GM23248 (cell line): ENCODE data around the gene FAM221B. TPM values are rescaled to one million over a fixed set of nuclear protein-coding genes. Genes with fewer than 3 reads are reported as not detected.

Source experiments
- DNase-seq: peaks from one replicate; pipeline ENCODE4 v3.0.0-alpha.2; 2015
- H2AFZ ChIP-seq: fragments of 200-600 bp; sonication (generic); 2 replicates; pipeline ENCODE4 v1.6.1; 2016; ENCODE audit warnings: antibody characterized with exemption
- H3F3A ChIP-seq: fragments of 200-600 bp; sonication (generic); 2 replicates; pipeline ENCODE4 v1.6.1; 2016; ENCODE audit warnings: mild to moderate bottlenecking, antibody characterized with exemption, mixed run types; ENCODE audit not compliant: insufficient read depth
- H3K27ac ChIP-seq: fragments of 200-600 bp; sonication (generic); 2 replicates; pipeline ENCODE4 v1.5.1; 2016; ENCODE audit warnings: mild to moderate bottlenecking
- H3K27me3 ChIP-seq: fragments of 200-600 bp; sonication (generic); replicated peaks from 2 replicates; pipeline ENCODE4 v1.6.1; 2016; ENCODE audit warnings: mild to moderate bottlenecking; ENCODE audit not compliant: insufficient read depth
- H3K36me3 ChIP-seq: fragments of 200-600 bp; sonication (generic); 2 replicates; pipeline ENCODE4 v1.6.1; 2016; ENCODE audit warnings: low read depth, mild to moderate bottlenecking
- H3K4me1 ChIP-seq: fragments of 200-600 bp; sonication (generic); 2 replicates; pipeline ENCODE4 v1.6.1; 2016; ENCODE audit warnings: mild to moderate bottlenecking; ENCODE audit not compliant: insufficient read depth
- H3K4me2 ChIP-seq: fragments of 200-600 bp; sonication (generic); one replicate; pipeline ENCODE4 v1.6.1; 2016; ENCODE audit warnings: mild to moderate bottlenecking; ENCODE audit not compliant: unreplicated experiment
- H3K4me3 ChIP-seq: fragments of 200-600 bp; sonication (generic); 2 replicates; pipeline ENCODE4 v1.5.1; 2016; ENCODE audit warnings: mild to moderate bottlenecking
- H3K79me2 ChIP-seq: fragments of 200-600 bp; sonication (generic); 2 replicates; pipeline ENCODE4 v1.6.1; 2016; ENCODE audit warnings: mild to moderate bottlenecking; ENCODE audit not compliant: insufficient read depth
- H3K9ac ChIP-seq: fragments of 200-600 bp; sonication (generic); 2 replicates; pipeline ENCODE4 v1.6.1; 2016; ENCODE audit warnings: mild to moderate bottlenecking
- H3K9me2 ChIP-seq: fragments of 200-600 bp; sonication (generic); 2 replicates; pipeline ENCODE4 v1.6.1; 2016; ENCODE audit warnings: mixed run types, mild to moderate bottlenecking, moderate library complexity; ENCODE audit not compliant: insufficient read depth
- H3K9me3 ChIP-seq: fragments of 200-600 bp; sonication (generic); one replicate; pipeline ENCODE4 v1.6.1; 2017; ENCODE audit warnings: low read depth
- H4K20me1 ChIP-seq: fragments of 200-600 bp; sonication (generic); 2 replicates; pipeline ENCODE4 v1.6.0; 2016; ENCODE audit not compliant: insufficient read depth
- EZH2 ChIP-seq: fragments of 200-600 bp; sonication (generic); IDR thresholded peaks from 2 replicates; pipeline ENCODE4 v1.6.1; 2018; ENCODE audit warnings: antibody characterized with exemption, mild to moderate bottlenecking; ENCODE audit not compliant: insufficient read depth, poor library complexity, severe bottlenecking
- EZH2phosphoT487 ChIP-seq: fragments of 200-600 bp; sonication (generic); IDR thresholded peaks from 2 replicates; pipeline ENCODE4 v1.6.1; 2018; ENCODE audit warnings: antibody characterized with exemption, moderate library complexity, mild to moderate bottlenecking, low read depth; ENCODE audit not compliant: insufficient read depth
- WGBS, 2 experiments: methylation state at CpG; one replicate each; pipeline ENCODE4 v1.1.6; 2015 to 2017; ENCODE audit warnings: low lambda C conversion rate in 2 of 2, low coverage in 1 of 2; ENCODE audit errors: missing lambda C conversion rate in 2 of 2; 5-methylcytosine and 5-hydroxymethylcytosine counted together
- in situ Hi-C: fragments of 300-500 bp; cut with MboI; formaldehyde crosslinking; loops from 2 replicates; pipeline ENCODE4 v1.15.0; 2020
- polyA plus RNA-seq: library from polyadenylated mRNA; unstranded; fragments of >200 nt; fragmentation: Nextera tagmentation; extraction: Ambion mirVana; gene quantifications from 2 replicates; pipeline ENCODE4 v1.2.1, GENCODE V29; 2016
- total RNA-seq: library from RNA; depleted of rRNA; stranded (reverse); fragments of >200 nt; shearing (Covaris generic); gene quantifications from 2 replicates; pipeline ENCODE4 v1.2.3, GENCODE V29; 2014

FAM221B gene
- total and polyA plus RNA-seq, 2 experiments from 2014 or later, result not detected

DNA sequence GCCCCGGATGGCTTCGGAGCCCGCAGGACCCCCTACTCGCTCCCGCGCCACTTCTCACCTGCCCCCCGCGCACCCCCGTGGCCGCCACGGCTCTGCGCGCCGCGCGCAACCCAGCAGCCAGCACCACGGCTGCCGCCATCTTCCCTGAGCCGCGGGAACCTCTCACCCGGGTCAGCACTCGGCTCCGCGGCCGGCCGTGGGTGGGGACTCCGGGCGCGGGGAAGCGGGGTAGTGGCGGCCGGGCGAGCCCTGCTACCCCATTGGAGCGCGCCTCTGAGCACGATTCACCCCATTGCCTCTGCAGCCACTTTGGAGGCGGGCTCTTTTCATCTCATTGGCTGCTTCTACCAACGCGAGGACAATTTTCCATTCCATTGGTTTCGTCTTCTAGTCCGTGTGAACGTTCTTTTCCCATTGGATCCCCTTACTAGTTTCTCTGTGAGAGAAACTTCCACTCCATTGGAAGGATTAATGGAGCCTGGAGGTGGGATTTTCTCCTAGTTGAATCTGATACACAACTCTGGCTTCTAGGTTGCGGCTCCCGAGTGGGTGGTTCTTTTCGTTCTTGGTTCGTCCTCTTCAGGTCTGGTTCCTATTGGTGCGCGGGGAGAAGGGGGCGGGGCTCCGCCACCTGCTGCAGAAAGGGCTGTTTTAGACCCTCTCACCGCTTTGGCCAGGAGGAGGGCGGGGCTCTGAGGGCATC, 13.5 kb downstream of the FAM221B start, which contains the start of gene HINT2:
TSS of gene HINT2 (minus strand) at position 202 of the 703 bp plus-strand sequence. CDS start at position 139, 63 bp downstream.
- peak within 1 kb of the TSS; percentile 88 for H2AFZ ChIP-seq
- H4K20me1 ChIP-seq, result no peaks in the 10 kb centered on the region
- H3K9me3 ChIP-seq, result no peaks in the 10 kb centered on the region
- H3K4me3 ChIP-seq, result peak within 1 kb of the TSS; percentile 81
- H3K36me3 ChIP-seq, result no peaks in the 10 kb centered on the region
- no peaks in the 10 kb centered on the region for H3K79me2 ChIP-seq
- WGBS, 2 experiments, result 1% methylated on average over 35 to 38 of the region's 52 CpGs
- in situ Hi-C loops, result no loop called here
- H3F3A ChIP-seq, result peaks cover 16% of the 10 kb centered on the region
- TF ChIP-seq EZH2, result no peak
- no peak for TF ChIP-seq EZH2phosphoT487
- H3K9me2 ChIP-seq, result no peaks in the 10 kb centered on the region
- H3K27ac ChIP-seq, result peak within 1 kb of the TSS; percentile 78
- H3K9ac ChIP-seq, result peak within 1 kb of the TSS; percentile 87
- peaks cover 10% of the 10 kb centered on the region for H3K4me1 ChIP-seq
- no peaks in the 10 kb centered on the region for H3K27me3 ChIP-seq
- peak; percentile 99 for DNase-seq
- H3K4me2 ChIP-seq, result peak within 1 kb of the TSS; percentile 82

GRCh38 chr9:35814106-35814840, 14.3 kb downstream of the FAM221B start:
- WGBS, 2 experiments, result 5% methylated on average over 15 to 20 of the region's 29 CpGs

GRCh38 chr9:35813434-35814105, 15.0 kb downstream of the FAM221B start:
- H2AFZ ChIP-seq, result no peak overlapping the region
- H4K20me1 ChIP-seq, result no peaks in the 10 kb centered on the region
- peaks cover 7% of the 10 kb centered on the region for H3K4me1 ChIP-seq
- peak overlapping the region; percentile 81; the same call in 1 of the 2 replicates for H3K4me3 ChIP-seq
- no peak overlapping the region; the same call in 1 of the 2 replicates for H3K9ac ChIP-seq
- no peak for TF ChIP-seq EZH2
- TF ChIP-seq EZH2phosphoT487, result no peak
- peak overlapping the region; percentile 78; the same call in 1 of the 2 replicates for H3K27ac ChIP-seq
- H3K27me3 ChIP-seq, result no peaks in the 10 kb centered on the region
- peak; percentile 67 for DNase-seq
- H3K9me2 ChIP-seq, result no peaks in the 10 kb centered on the region
- no peaks in the 10 kb centered on the region for H3K36me3 ChIP-seq
- H3K9me3 ChIP-seq, result no peaks in the 10 kb centered on the region
- 74 to 77% methylated on average over 10 of the region's 10 CpGs for WGBS, 2 experiments
- in situ Hi-C loops, result no loop called here
- peak overlapping the region; percentile 82 for H3K4me2 ChIP-seq
- H3K79me2 ChIP-seq, result no peaks in the 10 kb centered on the region
- H3F3A ChIP-seq, result peaks cover 14% of the 10 kb centered on the region; the same call in 1 of the 2 replicates

More at GRCh38 chr9:35814106-35814840, 14.3 kb downstream of the FAM221B start:
- Histone ChIP-seq H3K27ac (peak overlapping the region; percentile 78), H3K79me2 (no peaks in the 10 kb centered on the region), H3K36me3 (no peaks in the 10 kb centered on the region), H3F3A (peaks cover 14% of the 10 kb centered on the region; the same call in 1 of the 2 replicates), H3K4me2 (peak overlapping the region; percentile 82), H3K27me3 (no peaks in the 10 kb centered on the region), H2AFZ (peak overlapping the region; percentile 88), H3K4me3 (peak overlapping the region; percentile 81), H3K9me3 (no peaks in the 10 kb centered on the region), H3K4me1 (peaks cover 7% of the 10 kb centered on the region), H3K9me2 (no peaks in the 10 kb centered on the region), H4K20me1 (no peaks in the 10 kb centered on the region), H3K9ac (peak overlapping the region; percentile 87)
- in situ Hi-C loops, result no loop called here
- no peak for TF ChIP-seq EZH2
- TF ChIP-seq EZH2phosphoT487, result no peak
- DNase-seq, result peak; percentile 86

GRCh38 chr9:35812025-35812602, 16.4 kb downstream of the FAM221B start, which contains the start of gene SPAG8:
SPAG8 (minus strand) TSS chr9:35812262; CDS start chr9:35812147, 115 bp downstream.
- Histone ChIP-seq H3K4me2 (peak within 1 kb of the TSS; percentile 81), H3K79me2 (no peaks in the 10 kb centered on the region), H3K9me3 (no peaks in the 10 kb centered on the region), H3K9ac (peak within 1 kb of the TSS; percentile 72), H2AFZ (peak within 1 kb of the TSS; percentile 93), H3K9me2 (no peaks in the 10 kb centered on the region), H3K36me3 (no peaks in the 10 kb centered on the region), H3F3A (peaks cover 14% of the 10 kb centered on the region; the same call in 1 of the 2 replicates), H3K4me1 (peaks cover 7% of the 10 kb centered on the region), H3K27ac (peak within 1 kb of the TSS; percentile 57), H3K27me3 (no peaks in the 10 kb centered on the region), H3K4me3 (peak within 1 kb of the TSS; percentile 78), H4K20me1 (no peaks in the 10 kb centered on the region)
- peak; percentile 98 for DNase-seq
- 3 to 5% methylated on average over 28 of the region's 28 CpGs for WGBS, 2 experiments
- in situ Hi-C loops, result no loop called here
- TF ChIP-seq EZH2 (no peak), EZH2phosphoT487 (no peak)
